IMR-90 (cell line): ENCODE data around the gene MYO10.

Experiments used
- BHLHE40 ChIP-seq: fragments of 150-350 bp; IDR thresholded peaks from 2 replicates; pipeline ENCODE4 v1.6.1; 2016; ENCODE audit warnings: mild to moderate bottlenecking, low read depth, low read length
- CTCF ChIP-seq: conservative IDR thresholded peaks from 2 replicates; pipeline ENCODE4 v1.5.1; 2012; ENCODE audit warnings: mild to moderate bottlenecking, low read depth, low read length, improper control_type of control experiment
- FOS ChIP-seq: fragments of 150-350 bp; IDR thresholded peaks from 2 replicates; pipeline ENCODE4 v1.6.1; 2016; ENCODE audit warnings: low read depth, low read length
- POLR2A ChIP-seq: IDR thresholded peaks from 2 replicates; pipeline ENCODE4 v1.6.1; 2012; ENCODE audit warnings: mild to moderate bottlenecking, low read depth, low read length
- RAD21 ChIP-seq: IDR thresholded peaks from 2 replicates; pipeline ENCODE4 v1.6.1; 2012; ENCODE audit warnings: low read length, improper control_type of control experiment
- RFX5 ChIP-seq: IDR thresholded peaks from 2 replicates; pipeline ENCODE4 v1.8.0; 2012; ENCODE audit warnings: low read depth, mild to moderate bottlenecking, low read length, moderate library complexity
- SMC3 ChIP-seq: fragments of 150-350 bp; IDR thresholded peaks from 2 replicates; pipeline ENCODE4 v1.6.1; 2016; ENCODE audit warnings: low read depth, mild to moderate bottlenecking, antibody characterized with exemption, low read length, moderate library complexity

- TF ChIP-seq CTCF (no peak), POLR2A (no peak), FOS (no peak), RFX5 (no peak), RAD21 (no peak), BHLHE40 (no peak), SMC3 (no peak)
These were observed 55.5 kb downstream of the MYO10 start for GRCh38 chr5:16880547-16880946.
